Hematopoietic multipotent progenitor cell treated with erythropoietin and hydrocortisone succinate and interleukin-3 and kit ligand, for 4 days (in vitro differentiated cells): Measurements from ENCODE around the gene EYA4.
A peak's percentile ranks its signal among the peaks of the same experiment; 100 is the strongest.

Experiments used
- DNase-seq: peaks from one replicate; pipeline ENCODE4 v3.0.0-alpha.2; 2015

EYA4 gene

DNA sequence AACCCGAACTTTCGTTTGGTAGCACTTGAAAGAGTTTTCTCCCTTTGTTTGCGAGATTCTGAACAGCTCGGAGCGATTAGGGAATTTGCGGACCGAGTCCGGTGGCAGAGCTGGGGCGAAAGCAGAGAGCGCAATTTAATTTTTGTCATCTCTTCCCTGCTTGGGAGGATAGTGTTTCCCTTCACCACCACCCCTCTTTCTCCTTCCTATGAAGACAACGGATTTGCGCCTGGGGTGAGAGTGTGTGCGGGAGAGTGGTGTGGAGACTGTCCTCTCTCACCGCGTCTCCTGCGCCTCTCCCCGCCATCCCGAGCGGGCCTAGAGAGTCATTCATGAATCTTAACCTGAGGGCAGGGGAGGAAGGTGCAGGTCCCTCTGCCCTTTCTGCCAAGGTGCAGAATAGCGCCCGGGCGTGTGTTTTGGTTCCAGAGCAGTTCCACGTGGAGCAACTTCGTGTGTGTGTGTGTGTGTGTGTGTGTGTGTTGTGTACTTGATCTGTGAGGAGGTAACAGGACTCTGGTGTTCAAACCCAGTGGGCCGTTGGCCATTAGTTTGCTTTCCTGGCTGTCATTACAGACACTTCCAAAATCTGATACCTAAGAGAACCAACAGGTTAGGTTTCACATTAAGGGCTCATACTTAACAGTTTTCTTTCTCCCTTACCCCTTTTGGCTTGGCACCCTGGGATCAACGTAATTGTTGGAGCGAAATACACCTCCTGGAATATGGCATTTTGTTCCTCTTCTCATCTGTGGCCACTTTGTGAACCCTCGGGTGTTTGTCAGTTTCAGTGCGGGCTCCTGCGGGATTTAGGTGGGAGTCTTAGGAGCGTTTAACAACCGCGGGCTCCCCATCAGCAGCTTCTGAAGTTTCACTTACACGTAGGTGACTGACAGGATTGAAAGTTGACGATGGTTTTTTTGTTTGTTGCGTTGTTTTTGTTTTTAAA is 1.8 kb downstream of the EYA4 start:
- DNase-seq, result no peak

DNA sequence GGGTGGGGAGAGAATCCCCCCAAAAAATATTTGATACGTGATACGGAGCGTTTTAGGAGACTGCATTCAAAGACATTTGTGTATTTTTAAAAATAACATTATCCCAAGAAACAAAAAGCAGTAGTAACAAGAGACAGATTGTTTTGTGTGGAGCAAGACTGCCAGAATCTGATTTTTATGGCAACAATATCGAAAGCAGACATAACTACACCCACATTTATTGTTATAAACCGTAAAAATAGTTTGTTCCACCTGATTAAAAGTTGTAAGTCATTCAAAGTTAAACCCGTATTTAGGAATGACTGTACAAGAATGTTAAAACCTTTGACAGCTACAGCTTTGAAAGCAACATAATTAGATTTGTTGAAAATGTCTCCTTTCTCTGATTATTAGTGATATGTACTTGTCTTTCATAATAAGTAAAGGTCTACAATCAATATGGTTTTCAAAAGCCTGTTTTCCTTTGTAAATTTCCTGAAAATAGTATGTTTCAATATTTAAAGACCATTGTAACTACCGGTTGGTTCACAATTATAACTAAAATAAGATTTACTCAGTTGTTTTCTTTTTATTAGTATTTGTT is 2.7 kb downstream of the EYA4 start:
- DNase-seq, result no peak

DNA sequence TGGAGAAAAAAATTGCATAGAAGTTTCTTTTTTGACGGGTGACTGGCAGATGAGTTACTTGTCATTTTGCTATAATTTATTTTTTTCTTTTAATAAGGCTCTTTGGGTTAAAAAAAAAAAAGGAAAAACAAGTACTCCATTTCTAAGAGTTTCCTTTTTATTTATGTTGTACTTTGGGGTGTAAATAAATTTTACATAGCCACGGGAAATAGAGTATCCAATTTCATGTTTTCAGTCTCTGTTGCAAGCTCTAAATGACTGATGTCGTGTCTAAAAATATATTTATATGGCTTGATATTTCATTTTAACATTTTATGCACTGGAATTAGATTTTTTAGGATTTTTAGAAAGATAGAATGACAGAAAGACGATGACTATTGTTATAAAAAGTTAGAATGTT is 3.4 kb downstream of the EYA4 start:
- no peak for DNase-seq

DNA sequence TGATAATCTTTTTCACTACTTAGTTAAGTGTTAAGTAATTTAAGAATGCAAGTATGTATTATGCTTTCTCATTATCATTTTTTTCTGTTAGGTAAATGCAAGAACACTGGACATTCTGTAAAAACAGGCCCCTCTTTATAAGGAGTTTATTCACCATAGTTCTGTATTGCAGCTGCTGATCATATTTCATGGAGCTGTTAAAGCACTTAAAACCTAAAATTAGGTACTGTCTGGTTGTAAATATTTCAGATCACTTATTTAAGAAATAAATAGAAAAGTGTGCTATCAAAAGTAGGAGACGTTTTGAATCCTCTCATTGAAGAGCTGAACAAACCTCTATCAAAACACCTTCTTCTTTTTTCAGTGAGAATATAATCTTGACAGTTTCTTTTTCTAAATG is 3.9 kb downstream of the EYA4 start:
- DNase-seq, result no peak

DNA sequence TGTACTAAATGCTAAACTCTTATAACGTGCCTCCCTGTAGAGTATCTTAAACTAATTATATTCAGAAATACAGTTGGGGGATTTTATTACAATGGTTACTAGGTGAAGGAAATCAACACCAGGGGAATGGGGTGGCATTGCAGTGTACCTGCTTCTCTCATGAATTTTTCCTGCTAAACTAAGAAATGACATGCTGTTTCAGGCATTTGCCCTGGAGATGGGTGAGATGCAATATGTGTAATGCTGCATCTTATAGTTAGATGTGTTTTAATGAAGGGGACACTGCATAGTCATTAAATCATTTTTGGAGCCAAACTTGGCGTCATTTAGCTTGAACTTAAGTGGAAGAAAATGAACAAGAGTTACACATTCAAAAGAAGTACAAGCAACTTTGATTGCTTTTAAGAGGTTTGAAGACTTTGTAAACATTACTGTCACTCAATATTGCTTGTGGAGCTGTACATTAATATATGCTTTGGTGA is 4.3 kb downstream of the EYA4 start:
- DNase-seq, result no peak

DNA sequence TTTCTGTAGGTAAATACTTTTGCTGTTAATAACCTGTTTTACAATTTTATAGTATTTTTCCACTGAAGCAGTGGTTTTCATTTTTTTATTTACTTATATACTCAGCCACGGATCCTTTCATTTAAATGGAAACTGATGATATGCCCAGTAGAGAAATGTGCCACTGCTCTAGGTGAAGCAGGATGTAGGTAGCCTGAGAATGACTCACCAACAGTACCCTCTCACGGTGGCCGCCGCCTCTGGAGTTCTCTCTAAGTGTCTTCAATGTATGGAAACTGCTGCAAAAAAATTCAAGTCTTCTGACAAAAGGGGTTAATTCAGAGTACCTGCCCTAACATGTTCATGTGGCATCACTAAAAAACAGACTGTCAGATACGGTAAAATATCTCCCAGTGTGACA is 6.4 kb downstream of the EYA4 start:
- no peak for DNase-seq

DNA sequence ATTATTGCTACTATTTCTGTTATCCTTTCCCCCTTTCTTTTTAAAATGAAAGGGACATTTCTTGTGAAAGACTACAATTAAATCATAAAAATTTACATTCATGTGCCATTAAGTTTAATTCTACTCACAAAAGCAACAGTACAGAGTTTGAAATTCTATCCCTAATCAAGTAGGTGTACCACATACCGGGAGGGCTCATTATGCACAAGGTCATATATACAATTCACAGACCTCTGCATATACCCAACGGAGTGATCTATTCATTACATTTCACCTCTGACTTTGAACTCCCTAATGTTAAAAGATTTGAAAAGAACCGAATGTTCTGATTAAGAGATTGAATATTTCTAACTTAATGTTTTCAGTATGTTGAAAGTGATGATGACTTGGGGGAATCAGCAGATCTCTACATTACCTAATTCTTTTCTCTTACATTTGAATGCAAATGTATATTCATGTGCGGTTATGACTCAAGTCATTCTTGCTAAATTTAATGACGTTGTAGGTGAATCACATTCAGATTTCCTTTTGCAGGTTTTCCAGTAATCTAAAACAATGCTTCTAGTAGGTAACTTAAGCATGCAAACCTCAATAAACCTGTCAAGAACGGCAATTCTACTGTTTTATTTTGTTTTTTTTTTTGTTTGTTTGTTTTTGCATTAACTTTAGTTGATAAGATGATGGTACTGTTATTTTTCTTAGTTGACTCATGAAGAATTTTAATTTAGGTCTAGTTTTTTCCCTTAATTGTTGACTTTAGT is 7.3 kb downstream of the EYA4 start:
- DNase-seq, result no peak

DNA sequence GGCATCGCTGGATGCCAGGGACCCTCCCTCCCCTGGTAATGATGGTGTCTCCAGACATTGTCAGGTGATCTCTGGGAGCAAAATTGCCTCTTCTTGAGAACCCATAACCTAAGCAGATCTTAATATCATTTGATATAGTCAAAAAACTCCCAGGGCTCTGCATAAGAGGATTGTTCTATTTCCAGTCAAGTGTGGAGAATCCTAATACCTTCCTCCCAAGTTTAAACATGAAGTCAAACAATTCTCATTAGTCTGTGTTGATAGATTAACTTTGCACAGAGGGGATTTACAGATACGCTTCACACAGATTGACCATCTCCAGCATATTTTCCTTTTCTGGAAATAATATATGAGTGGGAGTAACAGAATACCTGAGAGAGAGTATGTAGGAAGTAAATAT is 10.5 kb downstream of the EYA4 start:
- no peak for DNase-seq

DNA sequence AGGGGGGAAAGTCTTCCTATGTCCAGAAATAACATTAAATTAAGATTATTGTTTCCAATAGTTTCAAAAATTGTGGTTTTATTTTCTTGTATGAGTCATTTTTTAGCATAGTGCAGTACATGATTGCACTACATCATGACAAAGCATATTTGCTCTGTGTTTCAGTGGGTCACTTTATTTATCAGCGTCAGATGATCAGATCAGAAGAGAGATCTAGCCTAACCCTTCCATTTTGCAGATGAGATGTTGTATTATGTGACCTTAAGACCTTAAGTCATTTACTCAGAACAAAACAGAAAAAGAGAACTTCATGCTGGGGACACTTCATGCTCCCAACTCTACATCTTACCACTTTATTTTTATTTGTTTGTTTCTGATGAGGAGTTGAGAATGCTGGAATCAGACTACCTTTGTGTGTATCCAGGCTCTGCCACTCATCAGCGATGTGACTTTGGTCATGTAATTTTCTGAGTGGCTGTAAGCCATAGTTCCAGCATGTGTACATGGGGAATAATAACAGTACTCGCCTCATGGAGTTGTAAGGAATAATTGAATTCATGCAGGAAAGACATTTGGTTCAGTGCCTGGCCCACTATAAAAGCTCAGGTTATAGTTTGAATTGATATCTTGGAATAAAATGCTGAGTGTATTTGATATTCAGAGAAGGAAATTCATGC is 13.5 kb downstream of the EYA4 start:
- DNase-seq, result peak; percentile 32

DNA sequence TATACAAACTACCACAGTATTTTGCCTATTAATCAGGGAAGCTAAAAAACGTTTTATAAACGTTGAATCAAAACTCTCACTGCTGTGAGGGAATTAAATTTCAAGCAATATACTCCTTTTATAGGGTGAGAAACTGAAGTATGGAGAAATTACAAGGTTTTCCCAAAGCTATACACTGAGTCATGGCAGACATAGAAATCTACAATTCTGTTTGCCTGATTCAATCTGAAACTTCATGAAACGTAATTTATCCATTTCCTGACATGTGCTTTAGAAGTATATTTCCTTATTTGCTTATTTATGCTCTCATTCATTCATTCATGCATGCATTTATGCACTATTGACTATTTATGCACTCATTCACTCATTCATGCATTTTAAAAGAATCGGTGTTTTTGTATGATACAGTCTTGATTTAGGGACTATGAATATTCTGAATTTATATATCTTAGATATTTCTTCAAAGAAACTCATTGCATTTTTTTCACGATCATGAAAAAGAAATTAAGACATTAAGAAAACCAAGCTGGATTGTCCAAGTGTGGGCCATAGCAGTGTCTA is 16.5 kb downstream of the EYA4 start:
- no peak for DNase-seq

DNA sequence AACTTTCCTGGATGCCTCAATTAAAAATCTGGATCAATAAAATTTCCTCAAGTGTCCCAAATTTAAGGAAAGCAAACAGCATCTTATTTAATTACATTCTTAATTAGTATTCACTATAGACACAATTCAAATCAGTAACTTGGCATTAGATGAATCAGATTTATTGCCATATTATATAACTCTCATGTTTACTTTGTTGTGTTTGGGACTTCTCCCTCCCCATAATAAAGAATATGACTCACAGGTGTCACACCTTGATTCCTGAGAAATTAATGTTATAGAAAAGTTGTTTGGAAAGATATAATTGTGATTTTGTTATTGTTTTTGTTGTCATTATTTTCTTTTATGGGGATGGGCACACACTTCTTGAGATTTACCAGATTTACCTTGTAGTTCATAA is 18.4 kb downstream of the EYA4 start:
- no peak for DNase-seq

DNA sequence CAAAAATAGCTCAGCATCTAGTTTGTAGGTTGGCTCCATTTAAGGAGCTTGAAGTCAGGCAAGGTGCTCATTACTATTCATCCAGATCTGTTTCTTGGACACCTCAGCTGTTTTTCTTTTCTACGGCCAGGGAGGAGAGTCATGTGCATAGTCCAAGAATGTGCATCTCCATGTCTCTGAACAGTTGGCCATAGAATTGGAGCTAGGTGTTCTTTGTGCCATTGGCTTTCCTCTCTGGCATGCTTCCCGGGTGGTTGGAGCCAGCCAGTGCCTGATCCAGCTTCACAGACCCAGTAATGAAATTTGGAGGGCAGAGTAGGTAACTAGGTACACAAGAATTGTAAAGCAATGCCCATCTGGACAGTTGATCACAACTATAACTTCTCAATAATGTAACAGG is 21.6 kb downstream of the EYA4 start:
- DNase-seq, result no peak

DNA sequence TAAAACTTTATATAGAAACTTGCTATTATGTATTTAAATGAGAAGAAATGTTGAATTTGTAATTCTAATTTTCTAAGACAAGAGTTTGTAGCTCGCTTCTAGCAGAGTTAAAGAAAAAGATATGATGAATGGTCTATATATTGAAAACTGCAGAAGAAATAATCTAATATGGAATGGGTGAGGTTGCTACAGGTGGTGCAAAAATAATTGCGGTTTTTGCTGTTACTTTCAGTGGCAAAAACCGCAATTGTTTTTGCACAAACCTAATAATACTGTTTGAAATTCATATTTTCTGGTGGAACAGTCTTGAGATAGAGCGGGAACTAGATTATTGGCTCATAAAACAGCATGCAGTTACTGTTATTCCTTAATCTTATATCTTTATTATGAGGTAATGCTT is 23.9 kb downstream of the EYA4 start:
- DNase-seq, result no peak

DNA sequence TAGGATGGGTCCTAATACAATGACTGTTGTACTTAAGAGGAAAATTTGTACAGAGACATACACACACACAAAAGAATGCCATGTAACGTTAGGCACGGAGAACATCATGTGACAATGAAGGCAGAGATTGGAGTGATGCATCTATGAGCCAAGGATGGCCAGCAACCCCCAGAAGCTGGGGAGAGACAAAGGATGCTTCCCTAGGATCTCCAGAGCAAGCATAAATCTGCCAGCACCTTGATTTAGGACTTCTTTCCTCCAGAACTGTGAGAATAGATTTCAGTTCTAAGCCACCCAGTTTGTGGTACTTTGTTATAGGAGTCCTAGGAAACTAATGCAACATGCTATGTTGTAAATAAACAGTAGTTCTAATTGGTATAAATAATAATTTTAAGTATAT is 25.0 kb downstream of the EYA4 start:
- no peak for DNase-seq

DNA sequence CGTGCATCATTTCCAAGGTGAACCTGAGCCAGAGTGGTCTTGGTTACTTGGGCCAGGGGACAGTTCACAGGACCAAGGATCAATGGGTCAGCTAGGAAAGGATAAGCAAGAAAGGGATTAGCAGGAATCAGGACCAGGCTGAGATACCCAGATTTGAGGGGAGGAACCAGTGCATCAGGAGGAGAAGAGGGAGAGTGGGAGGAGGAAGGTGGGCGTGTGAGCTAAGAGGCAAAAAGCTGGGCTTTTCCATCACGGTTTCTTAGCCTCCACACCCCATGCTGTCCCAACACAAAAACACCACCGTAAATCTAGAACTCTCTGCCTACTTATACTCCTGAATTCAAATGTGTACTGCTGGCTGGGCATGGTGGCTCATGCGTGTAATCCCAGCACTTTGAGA is 27.5 kb downstream of the EYA4 start:
- no peak for DNase-seq

DNA sequence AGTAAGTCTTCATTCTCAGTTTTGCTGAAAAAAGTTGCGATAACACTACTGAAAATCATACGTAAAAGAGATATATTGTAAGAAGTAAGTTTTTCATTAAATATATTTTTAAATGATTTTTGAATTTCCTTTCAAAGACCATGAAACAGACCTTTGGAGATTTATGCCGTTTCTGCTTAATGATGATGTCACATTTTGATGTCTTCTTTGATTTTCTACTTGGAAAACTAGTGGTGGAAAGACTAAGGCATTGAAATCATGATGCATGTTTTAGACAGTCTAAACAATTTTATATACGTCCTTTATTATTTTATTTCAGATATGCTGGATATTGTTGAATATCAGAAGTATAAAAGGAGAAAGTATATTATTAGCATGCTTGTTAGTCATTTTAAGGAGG is 33.7 kb downstream of the EYA4 start:
- no peak for DNase-seq

DNA sequence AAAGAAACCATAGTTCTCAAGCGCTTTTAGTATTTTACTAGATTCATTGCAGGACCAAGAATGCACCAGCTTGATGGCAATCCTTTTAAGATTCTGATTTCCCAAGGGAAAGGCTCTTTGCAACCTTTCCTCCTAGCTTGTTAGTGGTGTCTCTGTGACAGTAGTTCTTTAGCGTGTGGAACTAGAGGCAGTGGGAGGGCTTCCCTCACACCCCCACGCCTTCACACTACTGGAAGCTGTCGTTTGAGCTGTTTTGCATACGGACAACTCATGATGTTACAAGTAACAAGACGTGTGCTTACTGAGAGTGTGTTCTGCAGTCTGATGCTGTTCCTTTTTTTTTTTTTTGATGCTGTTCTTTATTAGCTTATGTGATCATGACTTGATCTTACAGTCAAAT is 34.1 kb downstream of the EYA4 start:
- no peak for DNase-seq

DNA sequence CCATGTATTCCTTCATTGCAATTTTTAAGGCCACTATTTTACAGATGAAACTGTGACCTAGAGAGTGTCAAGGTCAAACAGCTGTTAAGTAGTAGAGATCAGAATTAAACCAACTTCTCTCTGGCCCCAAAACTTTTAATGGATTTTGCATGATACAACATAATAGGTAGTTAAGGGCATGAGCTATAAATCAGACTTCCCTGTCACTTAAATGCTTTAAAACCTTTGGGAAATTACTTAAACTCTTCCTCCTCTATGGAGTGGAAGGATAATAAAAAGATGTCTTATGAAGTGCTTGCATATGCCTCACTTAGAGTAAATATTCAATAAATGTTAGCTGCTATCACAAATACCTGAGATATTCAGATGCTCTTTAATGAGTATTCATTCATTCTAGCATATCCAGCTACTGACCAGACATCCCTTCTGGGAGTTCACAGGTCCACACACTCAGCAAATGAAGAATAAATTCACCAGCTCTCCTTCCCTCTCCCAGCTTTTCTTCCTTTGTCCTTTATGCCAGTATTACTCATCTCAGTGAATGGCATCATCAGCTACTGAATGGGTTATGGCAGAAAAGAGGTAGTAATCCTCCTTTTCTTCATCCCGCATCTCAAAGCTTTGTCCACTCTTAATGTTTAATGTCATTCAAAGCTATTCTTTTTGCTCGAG is 36.2 kb downstream of the EYA4 start:
- DNase-seq, result no peak

DNA sequence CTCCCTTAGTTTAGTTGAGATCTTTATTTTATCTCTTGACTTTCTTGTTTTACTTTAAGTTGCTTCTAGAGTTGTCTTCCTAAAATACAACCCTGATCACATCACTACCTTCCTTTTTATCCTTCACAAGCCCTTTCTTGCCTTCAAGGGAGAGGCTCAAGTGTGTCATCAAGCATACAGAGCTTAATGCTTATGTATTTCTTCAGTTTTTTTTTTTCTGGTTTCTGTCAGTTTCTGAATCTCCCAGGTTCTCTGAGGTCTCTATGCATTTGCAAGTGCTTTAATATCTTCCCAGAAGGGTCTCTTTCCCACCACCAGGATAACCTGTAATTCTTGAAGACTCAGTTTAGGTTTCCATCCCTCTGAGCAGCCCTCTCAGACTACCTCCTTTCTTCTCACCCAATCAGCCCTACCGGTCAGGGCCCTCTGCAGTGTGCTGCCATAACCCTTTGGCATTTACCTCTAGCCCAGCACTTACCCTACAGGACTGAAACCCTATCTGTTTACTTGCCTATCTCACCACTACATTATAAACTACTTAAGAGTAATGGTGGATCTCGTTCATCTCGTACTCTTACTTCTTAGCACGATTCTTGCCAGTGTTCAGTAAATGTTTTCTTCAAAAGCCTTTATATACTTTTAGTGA is 36.9 kb downstream of the EYA4 start:
- DNase-seq, result no peak

DNA sequence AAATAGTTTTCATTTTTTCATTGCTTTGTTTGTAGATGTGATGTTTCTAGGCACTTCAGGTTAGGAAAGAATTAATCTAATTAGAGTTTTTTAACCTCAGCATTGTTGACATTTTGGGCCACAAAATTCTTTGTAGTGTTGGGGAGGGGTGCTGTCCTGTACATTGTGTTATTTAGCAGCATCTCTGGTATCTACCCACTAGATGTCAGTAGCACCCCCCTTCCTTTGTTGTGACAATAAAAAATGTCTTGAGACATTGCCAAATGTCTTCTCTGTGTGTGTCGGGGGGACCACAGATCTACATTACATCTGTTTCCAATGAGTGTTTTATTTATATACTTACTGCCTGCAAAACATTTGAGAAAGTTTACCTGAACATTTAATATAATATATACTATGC is 45.6 kb downstream of the EYA4 start:
- peak; percentile 39 for DNase-seq

DNA sequence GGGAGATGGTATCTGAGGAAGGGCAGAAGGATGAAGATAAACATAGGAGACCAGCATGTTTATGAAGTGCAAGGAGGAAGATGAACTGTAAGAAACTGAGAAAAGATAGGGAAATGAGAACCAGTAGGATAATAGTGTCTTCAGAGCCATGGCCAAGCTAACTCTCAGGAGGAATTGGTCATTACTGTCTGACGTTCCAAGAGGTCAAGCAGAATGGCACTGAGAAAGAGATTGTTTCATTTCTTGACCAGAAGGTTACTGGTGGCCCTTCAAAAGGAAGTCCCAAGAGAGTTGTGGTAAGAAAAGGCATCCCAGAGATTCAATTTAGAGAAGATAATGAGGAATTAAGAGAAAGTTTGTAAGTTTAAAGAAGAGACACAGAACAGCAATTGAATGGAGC is 47.5 kb downstream of the EYA4 start:
- DNase-seq, result no peak
